ENCODE results near the gene KCNQ1OT1.

KCNQ1OT1 gene

DNA sequence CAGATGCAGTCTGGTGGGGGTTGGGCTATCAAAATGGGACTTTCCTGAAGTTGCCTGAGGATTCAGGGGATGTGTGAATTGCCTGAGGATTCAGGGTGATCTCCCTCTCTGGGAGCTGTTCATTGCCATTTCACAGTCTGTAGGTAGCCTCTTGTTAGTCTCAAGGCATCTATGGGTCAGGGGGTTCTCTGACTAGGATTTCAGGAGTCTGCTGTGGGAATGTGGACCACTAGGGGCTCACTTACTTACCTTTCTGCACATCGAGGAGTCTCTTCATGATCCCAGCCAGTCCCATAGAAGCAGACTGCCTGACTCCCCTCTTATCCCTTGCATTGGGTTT, 54.0 kb downstream of the KCNQ1OT1 start:
- Histone ChIP-seq H4K8ac (ENCODE audit: low read depth, low read length) (no peak overlapping the region), H3K23ac (ENCODE audit: low read depth, low read length, poor library complexity) (no peak overlapping the region), H3K27ac (replicated peaks; ENCODE audit: low read length) (no peak overlapping the region), H3K36me3 (replicated peaks in 1 of 2; ENCODE audit: control insufficient read depth in 2 of 2, insufficient read depth in 2 of 2, low read length in 2 of 2) (no peaks in the 10 kb centered on the region), H3K14ac (ENCODE audit: low read length) (no peak overlapping the region), H3K27me3 (ENCODE audit: control insufficient read depth in 3 of 3, insufficient read depth in 3 of 3, low read depth in 1 of 3, low read length in 3 of 3) (no peaks in the 10 kb centered on the region), H2AK5ac (ENCODE audit: low read depth, low read length) (no peak overlapping the region), H2BK120ac (ENCODE audit: low read depth, low read length) (no peak overlapping the region), H2BK5ac (ENCODE audit: low read length) (no peak overlapping the region), H2BK12ac (ENCODE audit: low read length) (no peak overlapping the region), H3K4me3 (ENCODE audit: low read length in 2 of 2) (no peak overlapping the region), H3K79me1 (ENCODE audit: low read depth, low read length) (no peaks in the 10 kb centered on the region), H3K18ac (ENCODE audit: low read length) (no peak overlapping the region), H2AFZ (ENCODE audit: low read length) (no peak overlapping the region), H3K4me1 (ENCODE audit: control insufficient read depth in 2 of 2, insufficient read depth in 1 of 2, low read depth in 1 of 2, low read length in 2 of 2) (no peaks in the 10 kb centered on the region), H3K4ac (ENCODE audit: low read length) (no peak overlapping the region), H2BK15ac (ENCODE audit: low read length) (no peak overlapping the region), H3K9ac (ENCODE audit: low read depth, low read length, poor library complexity) (no peak overlapping the region), H3K4me2 (ENCODE audit: insufficient read depth, low read length, poor library complexity, severe bottlenecking) (no peak overlapping the region), H3K9me3 (replicated peaks in 1 of 2; ENCODE audit: control insufficient read depth in 2 of 2, insufficient read depth in 1 of 2, low read depth in 1 of 2, low read length in 2 of 2) (peaks cover 21 to 51% of the 10 kb centered on the region in 2 donors), H4K91ac (ENCODE audit: low read depth, low read length, poor library complexity) (no peak overlapping the region)
- no peak for DNase-seq (ENCODE audit: low spot score)
- WGBS, 2 donors (ENCODE audit: extremely low coverage in 2 of 2, insufficient read length in 2 of 2, insufficient replicate concordance in 1 of 2): no CpG with 5 or more reads among the region's 1 CpG

DNA sequence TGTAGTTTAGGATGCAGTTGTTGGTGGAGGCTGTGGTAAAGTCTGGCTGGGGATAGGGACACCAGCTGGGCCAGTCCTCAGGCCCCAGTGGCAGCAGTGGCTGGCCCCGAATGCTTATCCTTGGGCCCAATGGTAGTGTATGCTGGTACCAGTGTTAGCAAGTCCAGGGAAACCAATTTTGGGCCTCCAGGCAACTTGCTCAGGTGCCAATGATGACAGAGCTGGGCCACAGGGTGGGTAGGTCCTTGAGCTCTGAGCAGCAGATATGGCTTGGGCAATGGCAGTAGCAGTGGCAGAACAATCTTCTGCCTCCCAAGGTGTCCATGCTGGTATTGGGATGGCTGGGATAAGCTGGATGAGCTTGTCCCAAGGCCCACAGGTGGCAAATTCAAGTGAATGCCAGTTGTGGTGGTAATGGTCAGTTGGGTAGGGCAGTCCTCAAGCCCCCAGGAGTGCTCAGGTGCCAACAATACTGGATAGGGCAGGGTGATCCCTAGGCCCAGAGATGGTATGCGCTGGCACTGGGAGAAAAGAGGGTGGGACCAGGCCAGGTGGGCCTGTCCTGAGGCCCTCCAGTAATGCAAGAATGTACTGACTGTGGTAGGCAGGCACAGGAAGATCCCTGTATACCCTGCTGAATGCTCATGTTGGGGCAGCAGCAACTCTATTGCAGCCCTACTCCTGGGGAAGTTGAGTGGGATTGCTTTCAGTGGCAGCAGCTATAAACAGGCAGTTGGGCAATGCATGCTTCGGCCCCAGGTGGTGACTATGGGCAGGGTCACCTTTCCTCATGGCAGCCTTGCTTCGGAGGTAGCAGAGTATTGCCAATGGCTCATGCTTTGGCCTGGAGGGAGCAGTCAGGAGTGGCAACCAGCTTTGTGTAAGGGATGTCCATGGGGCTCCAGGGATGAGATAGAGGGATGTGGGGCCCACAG, 54.7 kb downstream of the KCNQ1OT1 start:
- Histone ChIP-seq H2BK12ac (ENCODE audit: low read length) (no peak overlapping the region), H4K91ac (ENCODE audit: low read depth, low read length, poor library complexity) (no peak overlapping the region), H2BK5ac (ENCODE audit: low read length) (no peak overlapping the region), H2AK5ac (ENCODE audit: low read depth, low read length) (no peak overlapping the region), H3K79me1 (ENCODE audit: low read depth, low read length) (no peaks in the 10 kb centered on the region), H3K4ac (ENCODE audit: low read length) (no peak overlapping the region), H3K9ac (ENCODE audit: low read depth, low read length, poor library complexity) (no peak overlapping the region), H2BK120ac (ENCODE audit: low read depth, low read length) (no peak overlapping the region), H4K8ac (ENCODE audit: low read depth, low read length) (no peak overlapping the region), H3K4me3 (ENCODE audit: low read length in 2 of 2) (peak overlapping the region in 1 of 2 donors; percentile 24), H3K18ac (ENCODE audit: low read length) (no peak overlapping the region), H3K14ac (ENCODE audit: low read length) (no peak overlapping the region), H3K4me1 (ENCODE audit: control insufficient read depth in 2 of 2, insufficient read depth in 1 of 2, low read depth in 1 of 2, low read length in 2 of 2) (no peaks in the 10 kb centered on the region), H3K36me3 (replicated peaks in 1 of 2; ENCODE audit: control insufficient read depth in 2 of 2, insufficient read depth in 2 of 2, low read length in 2 of 2) (no peaks in the 10 kb centered on the region), H3K23ac (ENCODE audit: low read depth, low read length, poor library complexity) (no peak overlapping the region), H3K9me3 (replicated peaks in 1 of 2; ENCODE audit: control insufficient read depth in 2 of 2, insufficient read depth in 1 of 2, low read depth in 1 of 2, low read length in 2 of 2) (peaks cover 17 to 47% of the 10 kb centered on the region in 2 donors), H3K4me2 (ENCODE audit: insufficient read depth, low read length, poor library complexity, severe bottlenecking) (no peak overlapping the region), H2BK15ac (ENCODE audit: low read length) (no peak overlapping the region), H3K27me3 (ENCODE audit: control insufficient read depth in 3 of 3, insufficient read depth in 3 of 3, low read depth in 1 of 3, low read length in 3 of 3) (no peaks in the 10 kb centered on the region), H3K27ac (replicated peaks; ENCODE audit: low read length) (no peak overlapping the region), H2AFZ (ENCODE audit: low read length) (no peak overlapping the region)
- DNase-seq (ENCODE audit: low spot score): no peak
- no CpG with 5 or more reads among the region's 4 CpGs for whole genome bisulfite sequencing, 2 donors (ENCODE audit: extremely low coverage in 2 of 2, insufficient read length in 2 of 2, insufficient replicate concordance in 1 of 2)

DNA sequence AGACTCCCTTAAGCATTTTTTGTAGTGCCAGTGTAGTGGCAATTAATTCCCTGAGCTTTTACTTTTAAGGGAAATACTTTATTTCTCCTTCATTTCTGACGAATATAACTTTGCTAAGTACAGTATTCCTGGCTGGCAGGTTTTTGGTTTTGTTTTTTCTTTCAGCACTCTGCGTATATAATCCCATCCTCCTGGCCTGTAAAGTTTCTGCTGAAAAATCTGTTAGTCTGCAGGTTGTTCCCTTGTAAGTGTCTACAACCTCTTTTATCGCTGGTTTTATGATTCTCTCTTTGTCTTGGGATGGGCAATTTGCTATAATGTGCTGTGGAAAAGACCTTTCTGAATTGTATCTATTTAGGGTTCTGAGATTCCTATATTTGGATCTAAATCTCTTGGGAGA, 56.0 kb downstream of the KCNQ1OT1 start:
- no peak overlapping the region for H3K23ac ChIP-seq (ENCODE audit: low read depth, low read length, poor library complexity)
- no peak for DNase-seq (ENCODE audit: low spot score)
- H3K4me3 ChIP-seq (ENCODE audit: low read length in 2 of 2): no peak overlapping the region
- no peak overlapping the region for H4K91ac ChIP-seq (ENCODE audit: low read depth, low read length, poor library complexity)
- H3K27ac ChIP-seq (replicated peaks; ENCODE audit: low read length): no peak overlapping the region
- H3K27me3 ChIP-seq (ENCODE audit: control insufficient read depth in 3 of 3, insufficient read depth in 3 of 3, low read depth in 1 of 3, low read length in 3 of 3): no peaks in the 10 kb centered on the region
- H2BK5ac ChIP-seq (ENCODE audit: low read length): no peak overlapping the region
- H3K14ac ChIP-seq (ENCODE audit: low read length): no peak overlapping the region
- no peak overlapping the region for H4K8ac ChIP-seq (ENCODE audit: low read depth, low read length)
- no peaks in the 10 kb centered on the region for H3K4me1 ChIP-seq (ENCODE audit: control insufficient read depth in 2 of 2, insufficient read depth in 1 of 2, low read depth in 1 of 2, low read length in 2 of 2)
- H3K4me2 ChIP-seq (ENCODE audit: insufficient read depth, low read length, poor library complexity, severe bottlenecking): no peak overlapping the region
- no peaks in the 10 kb centered on the region for H3K79me1 ChIP-seq (ENCODE audit: low read depth, low read length)
- H3K9ac ChIP-seq (ENCODE audit: low read depth, low read length, poor library complexity): no peak overlapping the region
- H3K9me3 ChIP-seq (replicated peaks in 1 of 2; ENCODE audit: control insufficient read depth in 2 of 2, insufficient read depth in 1 of 2, low read depth in 1 of 2, low read length in 2 of 2): peaks cover 16 to 42% of the 10 kb centered on the region in 2 donors
- H2BK120ac ChIP-seq (ENCODE audit: low read depth, low read length): no peak overlapping the region
- no CpG with 5 or more reads among the region's 3 CpGs for WGBS, 2 donors (ENCODE audit: extremely low coverage in 2 of 2, insufficient read length in 2 of 2, insufficient replicate concordance in 1 of 2)
- no peaks in the 10 kb centered on the region for H3K36me3 ChIP-seq (replicated peaks in 1 of 2; ENCODE audit: control insufficient read depth in 2 of 2, insufficient read depth in 2 of 2, low read length in 2 of 2)
- H2BK15ac ChIP-seq (ENCODE audit: low read length): no peak overlapping the region
- no peak overlapping the region for H2AK5ac ChIP-seq (ENCODE audit: low read depth, low read length)
- H3K18ac ChIP-seq (ENCODE audit: low read length): no peak overlapping the region
- no peak overlapping the region for H2BK12ac ChIP-seq (ENCODE audit: low read length)
- H3K4ac ChIP-seq (ENCODE audit: low read length): no peak overlapping the region
- no peak overlapping the region for H2AFZ ChIP-seq (ENCODE audit: low read length)

DNA sequence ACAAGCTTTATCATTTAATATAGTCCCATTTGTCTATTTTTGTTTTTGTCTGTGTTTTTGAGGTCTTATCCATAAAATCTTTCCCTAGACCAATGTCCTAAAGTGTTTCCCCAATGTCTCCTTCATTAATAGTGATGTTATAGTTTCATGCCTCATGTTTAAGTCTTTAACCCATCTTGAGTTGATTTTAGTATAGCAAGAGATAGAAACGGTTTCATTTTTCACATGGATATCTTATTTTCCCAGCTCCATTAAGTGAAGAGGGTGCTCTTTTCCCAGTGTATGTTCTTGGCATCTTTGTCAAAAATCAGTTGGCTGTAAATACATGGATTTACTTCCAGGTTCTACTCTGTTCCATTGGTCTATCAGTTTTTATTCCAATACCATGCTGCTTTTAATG, 58.2 kb downstream of the KCNQ1OT1 start:
- DNase-seq (ENCODE audit: low spot score): no peak
- Histone ChIP-seq H2AK5ac (ENCODE audit: low read depth, low read length) (no peak overlapping the region), H3K36me3 (replicated peaks in 1 of 2; ENCODE audit: control insufficient read depth in 2 of 2, insufficient read depth in 2 of 2, low read length in 2 of 2) (no peaks in the 10 kb centered on the region), H2AFZ (ENCODE audit: low read length) (no peak overlapping the region), H3K14ac (ENCODE audit: low read length) (no peak overlapping the region), H3K4me3 (ENCODE audit: low read length in 2 of 2) (no peak overlapping the region), H2BK12ac (ENCODE audit: low read length) (no peak overlapping the region), H3K27me3 (ENCODE audit: control insufficient read depth in 3 of 3, insufficient read depth in 3 of 3, low read depth in 1 of 3, low read length in 3 of 3) (no peaks in the 10 kb centered on the region), H3K9me3 (replicated peaks in 1 of 2; ENCODE audit: control insufficient read depth in 2 of 2, insufficient read depth in 1 of 2, low read depth in 1 of 2, low read length in 2 of 2) (peaks cover 16 to 31% of the 10 kb centered on the region in 2 donors), H3K79me1 (ENCODE audit: low read depth, low read length) (no peaks in the 10 kb centered on the region), H2BK5ac (ENCODE audit: low read length) (no peak overlapping the region), H3K4me1 (ENCODE audit: control insufficient read depth in 2 of 2, insufficient read depth in 1 of 2, low read depth in 1 of 2, low read length in 2 of 2) (no peaks in the 10 kb centered on the region), H2BK15ac (ENCODE audit: low read length) (no peak overlapping the region), H3K4ac (ENCODE audit: low read length) (no peak overlapping the region), H4K91ac (ENCODE audit: low read depth, low read length, poor library complexity) (no peak overlapping the region), H3K23ac (ENCODE audit: low read depth, low read length, poor library complexity) (no peak overlapping the region), H3K18ac (ENCODE audit: low read length) (no peak overlapping the region), H4K8ac (ENCODE audit: low read depth, low read length) (no peak overlapping the region), H2BK120ac (ENCODE audit: low read depth, low read length) (no peak overlapping the region), H3K4me2 (ENCODE audit: insufficient read depth, low read length, poor library complexity, severe bottlenecking) (no peak overlapping the region), H3K27ac (replicated peaks; ENCODE audit: low read length) (no peak overlapping the region), H3K9ac (ENCODE audit: low read depth, low read length, poor library complexity) (no peak overlapping the region)
- WGBS, 2 donors (ENCODE audit: extremely low coverage in 2 of 2, insufficient read length in 2 of 2, insufficient replicate concordance in 1 of 2): no CpG with 5 or more reads among the region's 1 CpG

Measured in neuronal stem cell (in vitro differentiated cells).